ENCODE results near the gene HSPA2.
A peak's percentile ranks its signal among the peaks of the same experiment; 100 is the strongest.
"Not testable (repeated sequence)": the region's sequence is repeated elsewhere in the genome, so short reads cannot be mapped to it uniquely, and the experiment has no call there.

Gene HSPA2

DNA sequence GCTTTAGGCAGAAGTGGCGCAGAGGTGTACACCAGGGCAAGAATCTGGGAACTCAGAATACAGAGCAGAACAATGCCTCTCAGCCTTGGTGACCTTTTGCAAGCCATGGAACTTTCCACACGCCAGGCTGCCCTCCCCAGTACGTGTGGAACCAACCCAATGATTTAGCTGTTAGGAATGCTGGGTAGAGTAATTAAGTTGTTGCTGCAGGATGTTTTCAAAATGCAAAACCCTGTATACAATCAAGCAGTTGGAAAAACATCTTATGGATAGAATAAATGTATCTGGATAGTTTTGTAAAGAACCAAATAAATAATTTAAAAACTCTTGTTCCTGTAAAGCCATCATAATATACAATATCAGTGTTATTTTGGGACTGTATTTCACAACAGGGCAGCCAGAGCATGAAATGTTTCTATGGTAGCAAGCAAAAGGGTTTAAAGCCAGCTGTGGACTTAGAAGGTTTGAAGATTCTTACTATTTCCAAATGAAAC, 28.6 kb downstream of the HSPA2 start:
- Histone ChIP-seq H3K36me3 (ENCODE audit: insufficient read depth, low read length) (no peaks in the 10 kb centered on the region), H3K9ac (ENCODE audit: low read depth, low read length) (peak overlapping the region; percentile 8), H3K4me1 (ENCODE audit: control insufficient read depth, insufficient read depth, low read length) (peaks cover 13% of the 10 kb centered on the region), H3K9me3 (replicated peaks; ENCODE audit: low read length) (no peaks in the 10 kb centered on the region), H3K4me3 (ENCODE audit: low read length) (no peak overlapping the region), H3K27me3 (ENCODE audit: control insufficient read depth, insufficient read depth, low read length) (no peaks in the 10 kb centered on the region), H3K4me2 (ENCODE audit: low read length) (peak overlapping the region; percentile 43)

DNA sequence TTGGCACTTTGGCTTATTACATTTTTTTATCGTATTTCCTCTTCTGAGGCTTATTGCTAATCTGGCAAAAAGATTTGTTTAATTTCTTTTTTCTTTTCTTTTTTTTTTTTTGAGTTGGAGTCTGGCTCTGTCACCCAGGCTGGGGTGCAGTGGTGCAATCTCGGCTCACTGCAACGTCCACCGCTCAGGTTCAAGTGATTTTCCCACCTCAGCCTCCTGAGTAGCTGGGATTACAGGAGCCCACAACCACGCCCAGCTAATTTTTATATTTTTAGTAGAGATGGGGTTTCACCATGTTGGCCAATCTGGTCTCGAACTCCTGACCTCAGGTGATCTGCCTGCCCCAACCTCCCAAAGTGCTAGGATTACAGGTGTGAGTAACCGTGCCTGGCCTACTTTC, 29.1 kb downstream of the HSPA2 start:
- not testable (repeated sequence) for H3K9me3 ChIP-seq (replicated peaks; ENCODE audit: low read length); H3K4me3 ChIP-seq (ENCODE audit: low read length); H3K36me3 ChIP-seq (ENCODE audit: insufficient read depth, low read length); H3K27me3 ChIP-seq (ENCODE audit: control insufficient read depth, insufficient read depth, low read length)
- Histone ChIP-seq H3K4me1 (ENCODE audit: control insufficient read depth, insufficient read depth, low read length) (peaks cover 13% of the 10 kb centered on the region), H3K4me2 (ENCODE audit: low read length) (peak overlapping the region; percentile 43), H3K9ac (ENCODE audit: low read depth, low read length) (peak overlapping the region; percentile 8)

DNA sequence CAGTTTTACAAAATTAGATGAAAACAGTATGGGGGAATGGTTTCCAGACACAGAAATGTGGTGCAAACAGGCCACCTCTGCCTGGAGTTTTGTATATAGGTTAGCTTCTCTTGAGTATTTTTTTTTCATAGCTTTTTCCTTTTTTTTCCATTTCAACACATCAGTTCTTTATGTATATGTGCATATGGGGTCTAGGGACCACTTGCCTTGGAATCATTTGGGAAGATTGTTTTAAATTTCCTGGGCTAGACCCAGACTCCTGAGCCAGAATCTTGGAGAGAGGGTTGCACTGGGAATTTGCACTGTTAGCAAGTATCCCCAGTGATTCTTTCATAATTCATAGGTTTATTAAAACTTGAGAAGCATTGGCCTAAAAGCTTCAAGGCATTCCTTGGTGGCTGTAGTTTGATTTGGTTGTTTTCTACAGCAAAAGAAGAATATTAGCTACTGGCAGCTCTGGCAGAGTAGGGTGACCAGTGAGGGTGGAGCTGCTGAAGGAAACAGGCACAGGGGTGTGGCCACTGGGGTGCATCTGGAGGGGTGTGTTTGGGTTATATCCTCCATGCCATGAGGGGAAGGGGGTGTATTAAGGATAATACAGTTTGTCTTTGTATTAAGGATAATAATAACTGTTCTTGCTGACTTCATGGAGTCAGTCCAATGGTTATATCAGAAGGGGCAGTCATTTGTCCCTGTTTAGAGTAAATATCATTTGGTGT, 32.0 kb downstream of the HSPA2 start:
- Histone ChIP-seq H3K4me3 (ENCODE audit: low read length) (no peak overlapping the region), H3K27me3 (ENCODE audit: control insufficient read depth, insufficient read depth, low read length) (no peaks in the 10 kb centered on the region), H3K4me1 (ENCODE audit: control insufficient read depth, insufficient read depth, low read length) (peaks cover 13% of the 10 kb centered on the region), H3K9me3 (replicated peaks; ENCODE audit: low read length) (no peaks in the 10 kb centered on the region), H3K4me2 (ENCODE audit: low read length) (no peak overlapping the region), H3K9ac (ENCODE audit: low read depth, low read length) (no peak overlapping the region), H3K36me3 (ENCODE audit: insufficient read depth, low read length) (no peaks in the 10 kb centered on the region)

- Histone ChIP-seq H3K4me2 (ENCODE audit: low read length) (no peak overlapping the region), H3K9ac (ENCODE audit: low read depth, low read length) (no peak overlapping the region), H3K36me3 (ENCODE audit: insufficient read depth, low read length) (no peaks in the 10 kb centered on the region), H3K27me3 (ENCODE audit: control insufficient read depth, insufficient read depth, low read length) (no peaks in the 10 kb centered on the region), H3K9me3 (replicated peaks; ENCODE audit: low read length) (no peaks in the 10 kb centered on the region), H3K4me3 (ENCODE audit: low read length) (no peak overlapping the region), H3K4me1 (ENCODE audit: control insufficient read depth, insufficient read depth, low read length) (peaks cover 13% of the 10 kb centered on the region)
Measured at GRCh38 chr14:64573109-64573508, 32.6 kb downstream of the HSPA2 start.

- H3K9ac ChIP-seq (ENCODE audit: low read depth, low read length) = no peak overlapping the region
- H3K27me3 ChIP-seq (ENCODE audit: control insufficient read depth, insufficient read depth, low read length) = no peaks in the 10 kb centered on the region
- no peak overlapping the region for H3K4me2 ChIP-seq (ENCODE audit: low read length)
- H3K4me1 ChIP-seq (ENCODE audit: control insufficient read depth, insufficient read depth, low read length) = peaks cover 4% of the 10 kb centered on the region
- H3K36me3 ChIP-seq (ENCODE audit: insufficient read depth, low read length) = no peaks in the 10 kb centered on the region
- H3K9me3 ChIP-seq (replicated peaks; ENCODE audit: low read length) = no peaks in the 10 kb centered on the region
- no peak overlapping the region for H3K4me3 ChIP-seq (ENCODE audit: low read length)
Measured at GRCh38 chr14:64574371-64575107, 34.0 kb downstream of the HSPA2 start.

GRCh38 chr14:64577211-64577610, 36.7 kb downstream of the HSPA2 start:
- Histone ChIP-seq H3K4me1 (ENCODE audit: control insufficient read depth, insufficient read depth, low read length) (no peaks in the 10 kb centered on the region), H3K27me3 (ENCODE audit: control insufficient read depth, insufficient read depth, low read length) (no peaks in the 10 kb centered on the region), H3K4me3 (ENCODE audit: low read length) (no peak overlapping the region), H3K4me2 (ENCODE audit: low read length) (no peak overlapping the region), H3K9ac (ENCODE audit: low read depth, low read length) (no peak overlapping the region), H3K9me3 (replicated peaks; ENCODE audit: low read length) (no peaks in the 10 kb centered on the region), H3K36me3 (ENCODE audit: insufficient read depth, low read length) (no peaks in the 10 kb centered on the region)

DNA sequence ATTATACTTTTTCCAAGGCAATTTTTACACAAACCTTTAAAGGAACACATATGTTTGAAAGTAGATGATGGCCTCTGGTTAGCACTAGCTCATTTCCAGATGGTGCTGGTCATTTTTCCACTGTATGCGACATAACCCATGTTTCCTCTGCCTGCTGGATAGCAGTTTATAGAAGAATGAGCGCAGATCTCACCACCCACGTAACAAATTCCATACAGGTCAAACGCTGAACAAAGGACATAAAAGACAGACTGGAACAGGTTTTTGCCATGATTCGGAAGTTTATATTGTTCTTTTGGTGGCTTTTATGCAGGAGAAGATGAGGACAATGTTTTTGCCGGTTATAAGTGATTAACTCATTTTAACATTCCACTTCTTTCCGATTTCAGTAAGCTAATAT, 39.9 kb downstream of the HSPA2 start:
- Histone ChIP-seq H3K9me3 (replicated peaks; ENCODE audit: low read length) (no peaks in the 10 kb centered on the region), H3K4me3 (ENCODE audit: low read length) (no peak overlapping the region), H3K4me2 (ENCODE audit: low read length) (no peak overlapping the region), H3K27me3 (ENCODE audit: control insufficient read depth, insufficient read depth, low read length) (no peaks in the 10 kb centered on the region), H3K4me1 (ENCODE audit: control insufficient read depth, insufficient read depth, low read length) (no peaks in the 10 kb centered on the region), H3K36me3 (ENCODE audit: insufficient read depth, low read length) (no peaks in the 10 kb centered on the region), H3K9ac (ENCODE audit: low read depth, low read length) (no peak overlapping the region)

DNA sequence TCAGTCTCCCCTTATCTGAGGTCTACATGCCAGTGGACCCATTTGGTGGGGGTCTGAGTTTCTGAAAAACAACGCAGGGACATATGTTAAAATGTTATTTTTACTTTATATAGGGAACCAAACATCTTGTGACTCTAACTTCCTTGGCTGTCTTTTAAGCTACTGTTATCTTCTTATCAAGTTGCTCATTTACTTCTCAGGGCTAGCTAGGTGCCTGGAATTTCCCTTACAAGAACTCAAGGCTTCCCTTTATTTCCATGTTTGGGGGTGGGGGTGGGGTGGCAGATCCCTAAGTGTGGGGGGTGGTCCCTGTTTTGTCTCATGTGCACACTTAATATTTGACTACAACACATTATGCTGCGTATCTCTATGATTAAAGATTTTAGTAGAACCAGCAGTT, 40.8 kb downstream of the HSPA2 start:
- no peak overlapping the region for H3K4me3 ChIP-seq (ENCODE audit: low read length)
- no peaks in the 10 kb centered on the region for H3K36me3 ChIP-seq (ENCODE audit: insufficient read depth, low read length)
- no peak overlapping the region for H3K4me2 ChIP-seq (ENCODE audit: low read length)
- no peak overlapping the region for H3K9ac ChIP-seq (ENCODE audit: low read depth, low read length)
- no peaks in the 10 kb centered on the region for H3K9me3 ChIP-seq (replicated peaks; ENCODE audit: low read length)
- no peaks in the 10 kb centered on the region for H3K27me3 ChIP-seq (ENCODE audit: control insufficient read depth, insufficient read depth, low read length)
- no peaks in the 10 kb centered on the region for H3K4me1 ChIP-seq (ENCODE audit: control insufficient read depth, insufficient read depth, low read length)

DNA sequence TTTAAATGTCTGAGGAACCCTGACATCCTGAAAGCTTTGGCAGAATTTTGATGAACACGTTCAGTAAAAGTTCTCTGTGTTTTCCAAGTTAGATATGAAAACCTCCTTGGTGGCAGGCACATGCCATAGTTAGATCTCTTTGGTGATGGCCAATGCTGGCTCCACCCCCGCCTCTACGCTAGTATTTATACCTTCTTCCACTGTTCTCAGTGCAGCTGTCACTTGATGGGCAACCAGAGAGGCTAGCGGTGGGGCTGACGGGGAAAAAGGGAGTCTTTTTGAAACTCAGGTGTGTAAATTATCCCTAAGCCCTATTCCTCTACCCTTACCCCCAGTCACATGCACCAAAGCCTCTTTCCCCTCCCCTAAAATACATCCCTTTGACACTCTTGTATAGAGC, 41.3 kb downstream of the HSPA2 start:
- no peak overlapping the region for H3K9ac ChIP-seq (ENCODE audit: low read depth, low read length)
- H3K27me3 ChIP-seq (ENCODE audit: control insufficient read depth, insufficient read depth, low read length) = no peaks in the 10 kb centered on the region
- no peak overlapping the region for H3K4me2 ChIP-seq (ENCODE audit: low read length)
- no peaks in the 10 kb centered on the region for H3K36me3 ChIP-seq (ENCODE audit: insufficient read depth, low read length)
- no peaks in the 10 kb centered on the region for H3K9me3 ChIP-seq (replicated peaks; ENCODE audit: low read length)
- no peaks in the 10 kb centered on the region for H3K4me1 ChIP-seq (ENCODE audit: control insufficient read depth, insufficient read depth, low read length)
- no peak overlapping the region for H3K4me3 ChIP-seq (ENCODE audit: low read length)

GRCh38 chr14:64584190-64584589, 43.6 kb downstream of the HSPA2 start:
- Histone ChIP-seq H3K36me3 (ENCODE audit: insufficient read depth, low read length) (no peaks in the 10 kb centered on the region), H3K9me3 (replicated peaks; ENCODE audit: low read length) (no peaks in the 10 kb centered on the region), H3K4me1 (ENCODE audit: control insufficient read depth, insufficient read depth, low read length) (no peaks in the 10 kb centered on the region), H3K27me3 (ENCODE audit: control insufficient read depth, insufficient read depth, low read length) (no peaks in the 10 kb centered on the region), H3K4me2 (ENCODE audit: low read length) (no peak overlapping the region), H3K4me3 (ENCODE audit: low read length) (no peak overlapping the region), H3K9ac (ENCODE audit: low read depth, low read length) (no peak overlapping the region)

- no peak overlapping the region for H3K4me3 ChIP-seq (ENCODE audit: low read length)
- no peaks in the 10 kb centered on the region for H3K27me3 ChIP-seq (ENCODE audit: control insufficient read depth, insufficient read depth, low read length)
- no peak overlapping the region for H3K9ac ChIP-seq (ENCODE audit: low read depth, low read length)
- H3K4me2 ChIP-seq (ENCODE audit: low read length) = no peak overlapping the region
- no peaks in the 10 kb centered on the region for H3K9me3 ChIP-seq (replicated peaks; ENCODE audit: low read length)
- H3K4me1 ChIP-seq (ENCODE audit: control insufficient read depth, insufficient read depth, low read length) = no peaks in the 10 kb centered on the region
- H3K36me3 ChIP-seq (ENCODE audit: insufficient read depth, low read length) = no peaks in the 10 kb centered on the region
Measured at GRCh38 chr14:64591809-64592208, 51.3 kb downstream of the HSPA2 start.

Data from skeletal muscle satellite cell (primary cell).